ENCODE measurements around the gene SPIN1.

Gene SPIN1

DNA sequence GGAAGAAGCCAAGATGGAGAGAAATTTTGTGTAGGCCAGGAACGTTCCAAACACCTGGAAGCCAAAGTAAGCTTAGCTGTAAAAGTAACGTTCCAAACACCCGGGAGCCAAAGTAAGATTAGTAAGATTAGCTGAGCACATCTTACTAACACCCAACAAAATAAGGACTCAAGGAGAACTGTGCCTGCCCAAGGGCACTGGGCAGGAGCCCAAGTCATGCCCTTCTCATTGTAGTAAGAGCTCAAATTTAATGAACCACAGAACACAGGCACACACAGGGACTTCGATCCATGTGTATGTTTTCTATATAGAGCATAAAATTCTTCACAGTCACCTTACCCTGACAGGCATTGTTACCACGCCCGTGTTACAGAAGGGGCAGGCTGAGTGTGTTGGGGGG lies 110.6 kb downstream of the SPIN1 start:
- no peak for DNase-seq (ENCODE audit: low read depth)

DNA sequence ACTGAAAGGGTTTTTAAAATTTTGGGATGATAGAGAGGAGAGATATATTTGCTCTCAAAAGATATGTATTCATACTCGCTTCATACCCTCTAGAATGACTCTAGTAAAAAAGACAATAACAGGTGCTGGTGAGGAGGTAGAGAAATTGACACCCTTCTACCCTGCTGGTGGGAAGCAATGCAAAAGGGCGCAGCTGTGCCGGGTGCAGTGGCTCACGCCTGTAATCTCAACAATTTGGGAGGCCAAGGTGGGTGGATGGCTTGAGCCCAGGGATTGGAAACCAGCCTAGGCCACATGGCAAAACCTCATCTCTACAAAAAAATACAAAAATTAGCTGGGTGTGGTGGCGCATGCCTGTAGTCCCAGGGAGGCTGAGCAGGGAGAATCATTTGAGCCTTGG lies 112.8 kb downstream of the SPIN1 start:
- DNase-seq (ENCODE audit: low read depth): no peak

DNA sequence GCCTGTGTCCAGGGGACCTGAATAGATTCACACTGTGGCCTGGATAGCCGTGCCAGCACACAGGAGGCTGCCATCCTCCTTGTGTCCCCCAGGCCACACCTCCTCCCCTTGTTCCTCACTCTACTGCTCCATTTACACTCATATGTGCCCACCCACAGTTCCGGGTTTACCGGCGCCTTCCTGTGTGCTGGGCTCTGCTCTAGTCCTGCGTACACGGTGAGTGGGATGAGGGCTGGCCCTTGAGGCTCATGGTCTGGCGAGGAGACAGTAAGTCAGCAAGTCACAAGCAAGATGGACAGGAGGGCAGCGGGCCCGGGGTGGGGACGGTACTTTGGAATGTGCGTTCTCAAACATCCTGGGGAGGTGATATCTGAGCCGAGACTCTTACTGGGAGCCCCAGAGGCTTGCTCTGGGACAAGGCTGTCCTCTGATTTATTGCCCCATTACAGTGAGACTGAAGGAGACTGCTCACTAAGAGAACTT lies 114.3 kb downstream of the SPIN1 start:
- no peak for DNase-seq (ENCODE audit: low read depth)

DNA sequence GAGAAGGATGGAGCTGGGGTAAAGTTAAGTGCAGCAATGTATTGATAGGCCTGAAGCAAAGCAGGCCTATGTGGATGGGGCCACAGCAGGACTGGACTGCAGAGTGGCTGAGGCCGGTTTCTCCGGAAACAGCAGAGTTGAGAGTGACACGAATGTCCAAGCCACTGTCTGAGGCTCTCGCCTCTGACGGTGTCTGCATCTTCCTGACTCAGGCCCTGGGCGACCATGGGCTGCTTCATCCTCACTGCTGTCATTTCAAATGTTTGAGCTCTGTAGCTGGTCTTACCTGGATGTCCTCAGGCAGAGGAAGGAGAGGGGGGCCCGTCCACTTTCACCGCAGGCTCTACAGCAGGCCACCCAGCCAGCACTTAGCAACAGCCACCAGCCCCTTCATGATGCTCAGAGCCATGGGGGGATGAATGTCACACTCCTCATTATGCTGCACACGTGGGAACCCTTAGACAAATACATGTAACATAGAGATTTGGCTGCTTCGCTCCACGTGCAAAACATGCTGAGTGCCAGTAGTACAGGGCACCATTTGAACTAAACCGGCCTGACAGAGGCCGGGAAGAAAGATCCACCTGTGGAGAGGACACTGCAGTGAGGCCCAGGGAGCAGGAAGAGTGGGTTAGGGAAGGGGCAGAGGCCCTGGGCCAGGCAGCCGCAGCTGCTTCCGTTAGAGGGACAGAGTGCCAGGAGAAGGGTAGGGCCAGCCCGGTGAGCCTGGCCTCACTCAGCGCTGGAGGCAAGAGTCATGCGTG lies 115.0 kb downstream of the SPIN1 start:
- no peak for DNase-seq (ENCODE audit: low read depth)

DNA sequence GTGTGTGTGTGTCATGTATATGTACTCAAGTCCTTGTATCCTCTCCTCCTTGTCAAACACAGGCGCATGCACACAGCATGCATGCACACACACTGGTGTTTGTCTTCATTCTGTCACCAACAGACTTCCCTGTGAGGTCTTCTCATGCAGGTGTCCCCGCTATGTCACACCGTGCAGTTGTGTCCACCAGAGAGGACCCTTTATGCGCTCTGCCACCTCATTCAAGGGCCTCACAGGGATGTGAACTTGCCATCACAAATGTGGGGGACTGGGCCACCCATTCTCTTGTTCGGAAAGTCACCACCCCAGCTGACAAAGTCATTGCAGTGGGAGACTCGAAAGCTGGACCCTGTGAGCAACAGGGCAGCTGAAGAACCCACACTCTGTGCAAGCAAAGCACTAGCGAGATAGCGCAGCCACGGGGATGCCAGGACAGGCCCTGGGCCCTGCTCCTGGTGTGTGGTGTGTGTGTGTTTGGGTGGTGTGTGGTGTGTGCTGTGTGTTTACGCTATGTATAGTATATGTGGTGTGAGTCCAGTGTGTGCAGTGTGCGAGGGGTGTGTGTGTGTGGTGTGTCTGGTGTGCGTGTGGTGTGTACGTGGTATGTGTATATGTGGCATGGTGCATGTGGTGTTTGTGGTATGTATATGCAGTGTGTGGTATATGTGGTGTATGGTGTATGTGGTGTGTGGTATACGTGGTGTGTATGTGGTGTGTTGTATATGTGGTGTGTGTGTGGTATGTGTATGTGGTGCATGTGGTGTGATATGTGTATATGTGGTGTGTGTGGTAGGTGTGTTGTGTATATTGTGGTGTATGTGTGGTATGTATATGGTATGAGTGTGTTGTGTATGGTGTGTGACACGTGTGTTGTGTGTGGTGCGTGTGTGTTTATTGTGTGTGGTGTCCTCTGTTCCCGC lies 115.9 kb downstream of the SPIN1 start:
- no peak for DNase-seq (ENCODE audit: low read depth)

DNA sequence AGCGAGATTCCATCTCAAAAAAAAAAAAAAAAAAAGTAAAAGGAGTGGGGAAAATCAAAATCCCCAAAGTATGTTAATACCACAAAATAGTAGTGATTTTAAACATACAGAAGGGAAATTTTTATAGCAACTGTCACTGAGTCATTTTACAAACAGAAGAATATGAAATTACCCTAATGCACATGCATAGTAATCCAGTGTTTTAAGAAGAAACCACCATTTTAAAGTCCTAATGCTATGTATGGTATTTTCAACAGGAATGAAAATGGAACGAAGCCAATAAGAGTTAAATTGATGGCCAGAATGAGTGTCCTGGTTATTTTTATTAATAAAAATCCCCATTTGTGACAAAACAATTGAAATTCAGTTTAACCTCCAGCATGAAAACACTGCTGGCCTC lies 120.1 kb downstream of the SPIN1 start:
- no peak for DNase-seq (ENCODE audit: low read depth)

DNA sequence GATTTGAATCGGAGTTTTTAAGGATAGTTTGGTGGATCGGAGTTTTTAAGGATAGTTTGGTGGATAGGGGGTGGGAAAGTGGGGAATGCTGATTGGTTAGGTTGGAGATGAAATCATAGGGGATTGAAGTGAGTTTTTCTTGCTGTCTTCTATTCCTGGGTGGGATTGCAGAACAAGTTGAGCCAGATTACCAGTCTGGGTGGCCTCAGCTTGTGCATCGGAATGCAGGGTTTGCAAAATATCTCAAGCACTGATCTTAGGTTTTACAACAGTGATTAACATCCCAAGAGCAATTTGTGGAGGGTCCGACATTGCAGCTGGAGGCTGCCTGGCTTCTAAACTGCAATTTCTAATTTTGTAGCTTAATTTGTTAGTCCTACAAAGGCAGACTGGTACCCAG lies 123.7 kb downstream of the SPIN1 start:
- no peak for DNase-seq (ENCODE audit: low read depth)

DNA sequence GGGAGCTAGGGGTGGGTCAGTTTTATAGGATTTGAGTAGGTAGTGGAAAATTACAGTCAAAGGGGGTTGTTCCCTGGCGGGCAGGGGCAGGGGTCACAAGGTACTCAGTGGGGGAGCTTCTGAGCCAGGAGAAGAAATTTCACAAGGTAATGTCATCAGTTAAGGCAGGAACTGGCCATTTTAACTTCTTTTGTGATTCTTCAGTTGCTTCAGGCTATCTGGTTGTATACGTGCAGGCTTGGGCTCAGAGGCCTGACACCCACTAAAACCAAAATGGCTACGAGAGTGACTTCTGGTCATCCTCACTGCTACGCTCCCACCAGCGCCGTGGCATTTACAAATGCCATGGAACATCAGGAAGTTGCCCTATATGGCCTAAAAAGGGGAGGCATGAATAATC lies 126.0 kb downstream of the SPIN1 start:
- no peak for DNase-seq (ENCODE audit: low read depth)

DNA sequence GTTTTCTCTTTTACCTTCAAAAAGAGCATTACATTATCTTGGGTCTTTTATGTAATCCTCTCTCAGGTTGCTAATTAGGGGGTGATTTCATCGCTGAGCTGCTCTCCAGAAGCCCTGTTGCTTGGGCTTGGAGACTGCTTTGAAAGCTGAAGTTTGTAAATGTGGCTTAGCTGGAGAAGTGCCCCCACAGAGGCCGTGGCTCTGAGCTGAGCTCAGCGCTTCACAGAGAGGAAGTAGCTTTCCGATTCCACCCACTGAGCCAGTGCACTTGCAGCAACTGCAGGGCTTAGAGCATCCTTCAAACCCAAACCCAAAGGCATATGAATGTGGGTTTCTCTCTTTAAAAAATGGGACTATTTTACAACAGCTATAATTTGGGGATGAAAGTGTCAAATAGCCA lies 133.1 kb downstream of the SPIN1 start:
- no peak for DNase-seq (ENCODE audit: low read depth)

DNA sequence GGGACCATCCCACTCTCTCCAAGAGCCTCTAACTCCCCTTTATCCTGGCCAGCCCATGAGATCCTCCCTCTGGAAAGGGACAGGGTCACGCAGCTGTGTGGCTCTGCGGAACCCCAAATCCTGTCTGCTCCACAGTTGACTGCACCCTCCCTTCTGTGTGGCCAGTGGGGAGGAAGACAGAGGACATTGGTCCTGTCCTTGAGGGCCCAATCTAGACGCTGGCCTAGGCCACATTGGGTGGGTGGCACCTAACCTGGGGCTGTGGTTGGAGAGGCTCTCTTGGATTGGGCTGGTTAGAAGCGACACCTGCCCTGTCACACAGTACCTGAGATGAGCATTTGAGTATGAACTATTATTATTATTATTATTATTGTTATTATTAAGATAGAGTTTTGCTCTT lies 134.1 kb downstream of the SPIN1 start:
- DNase-seq (ENCODE audit: low read depth): no peak

DNA sequence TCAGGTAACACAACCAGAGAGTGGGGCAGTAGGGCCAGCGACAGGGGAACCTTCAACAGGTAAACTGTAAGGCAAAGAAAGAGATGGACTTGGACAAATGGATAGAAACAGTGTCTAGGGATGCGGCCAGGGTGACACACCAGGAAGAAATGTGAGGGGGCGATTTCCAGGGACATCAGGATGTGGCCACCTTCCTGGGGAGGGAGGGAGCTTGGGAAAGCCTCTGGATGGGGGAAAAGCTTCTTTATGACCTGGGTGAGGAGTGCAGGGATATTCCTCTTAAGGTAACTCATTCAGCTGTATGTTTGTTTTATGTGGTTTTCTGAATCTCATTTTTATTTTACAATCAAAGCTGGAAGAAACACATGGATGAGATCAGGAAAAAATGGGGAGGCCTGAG lies 134.8 kb downstream of the SPIN1 start:
- DNase-seq (ENCODE audit: low read depth): no peak

DNA sequence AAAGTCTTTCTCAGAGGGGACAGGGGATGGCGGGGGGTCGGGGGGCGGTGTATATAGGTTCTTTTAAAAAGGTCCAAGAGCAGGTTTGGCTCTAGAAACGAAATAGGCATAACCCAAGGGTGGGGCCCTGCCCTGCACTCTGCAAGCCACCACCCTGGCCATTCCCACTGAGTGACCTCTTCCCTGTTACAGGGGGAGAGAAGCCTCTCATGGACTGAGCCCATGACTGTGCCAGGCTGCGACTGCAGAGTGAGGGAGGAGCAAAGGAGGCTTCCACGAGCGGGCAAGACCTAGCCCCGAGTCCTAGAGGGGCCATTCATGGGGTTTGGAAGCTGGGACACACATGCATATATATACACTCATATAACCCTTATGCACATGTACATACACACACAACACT lies 136.7 kb downstream of the SPIN1 start:
- DNase-seq (ENCODE audit: low read depth): no peak

DNA sequence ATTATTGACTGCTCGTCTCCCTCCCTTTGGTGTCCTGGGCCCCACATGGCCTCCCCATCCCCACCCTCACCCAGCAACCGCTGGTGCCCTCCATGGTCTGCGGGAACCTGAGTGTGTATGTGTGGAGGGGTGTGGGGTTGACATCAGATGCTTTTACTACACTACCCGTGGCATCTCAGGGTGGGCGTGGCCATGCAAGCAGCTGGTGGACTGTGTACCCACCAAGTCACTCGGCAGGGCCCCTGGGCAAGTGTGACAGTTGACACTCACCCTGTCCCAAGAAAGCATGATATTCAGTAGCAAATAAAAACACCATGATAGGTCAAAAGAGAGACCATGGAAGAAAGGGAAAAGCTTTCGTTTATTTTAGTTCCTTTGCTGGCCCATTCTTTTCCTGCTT lies 139.4 kb downstream of the SPIN1 start:
- DNase-seq (ENCODE audit: low read depth): no peak
